ENCODE results near the gene ZDHHC7.

Gene ZDHHC7

GRCh38 chr16:84965428-84966415, 45.6 kb downstream of the ZDHHC7 start:
- H3K9me3 ChIP-seq (ENCODE audit: severe bottlenecking) = no peaks in the 10 kb centered on the region

GRCh38 chr16:84964386-84965128, 46.8 kb downstream of the ZDHHC7 start:
- ATAC-seq (ENCODE audit: low read depth) (no peak), DNase-seq (ENCODE audit: low spot score) (no peak)
- H3K27me3 ChIP-seq (ENCODE audit: insufficient read depth, poor library complexity, severe bottlenecking) = no peaks in the 10 kb centered on the region
- no peaks in the 10 kb centered on the region for H3K4me1 ChIP-seq (ENCODE audit: insufficient read depth, poor library complexity, severe bottlenecking)
- H3K27ac ChIP-seq (ENCODE audit: poor library complexity, severe bottlenecking) = no peak overlapping the region
- TF ChIP-seq, protein P1, sequence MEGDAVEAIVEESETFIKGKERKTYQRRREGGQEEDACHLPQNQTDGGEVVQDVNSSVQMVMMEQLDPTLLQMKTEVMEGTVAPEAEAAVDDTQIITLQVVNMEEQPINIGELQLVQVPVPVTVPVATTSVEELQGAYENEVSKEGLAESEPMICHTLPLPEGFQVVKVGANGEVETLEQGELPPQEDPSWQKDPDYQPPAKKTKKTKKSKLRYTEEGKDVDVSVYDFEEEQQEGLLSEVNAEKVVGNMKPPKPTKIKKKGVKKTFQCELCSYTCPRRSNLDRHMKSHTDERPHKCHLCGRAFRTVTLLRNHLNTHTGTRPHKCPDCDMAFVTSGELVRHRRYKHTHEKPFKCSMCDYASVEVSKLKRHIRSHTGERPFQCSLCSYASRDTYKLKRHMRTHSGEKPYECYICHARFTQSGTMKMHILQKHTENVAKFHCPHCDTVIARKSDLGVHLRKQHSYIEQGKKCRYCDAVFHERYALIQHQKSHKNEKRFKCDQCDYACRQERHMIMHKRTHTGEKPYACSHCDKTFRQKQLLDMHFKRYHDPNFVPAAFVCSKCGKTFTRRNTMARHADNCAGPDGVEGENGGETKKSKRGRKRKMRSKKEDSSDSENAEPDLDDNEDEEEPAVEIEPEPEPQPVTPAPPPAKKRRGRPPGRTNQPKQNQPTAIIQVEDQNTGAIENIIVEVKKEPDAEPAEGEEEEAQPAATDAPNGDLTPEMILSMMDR (IDR thresholded peaks at IDR 0.05; ENCODE audit: poor library complexity, severe bottlenecking) = no peak
- no peak overlapping the region for H3K4me3 ChIP-seq (ENCODE audit: severe bottlenecking)
- H3K9me3 ChIP-seq (ENCODE audit: severe bottlenecking) = no peaks in the 10 kb centered on the region
- no peaks in the 10 kb centered on the region for H3K36me3 ChIP-seq (ENCODE audit: low read depth)

More at GRCh38 chr16:84965428-84966415, 45.6 kb downstream of the ZDHHC7 start:
- Histone ChIP-seq H3K36me3 (ENCODE audit: low read depth) (no peaks in the 10 kb centered on the region), H3K4me3 (ENCODE audit: severe bottlenecking) (no peak overlapping the region), H3K27ac (ENCODE audit: poor library complexity, severe bottlenecking) (no peak overlapping the region), H3K27me3 (ENCODE audit: insufficient read depth, poor library complexity, severe bottlenecking) (no peaks in the 10 kb centered on the region), H3K4me1 (ENCODE audit: insufficient read depth, poor library complexity, severe bottlenecking) (no peaks in the 10 kb centered on the region)
- ATAC-seq (ENCODE audit: low read depth) (no peak), DNase-seq (ENCODE audit: low spot score) (no peak)
- TF ChIP-seq, protein P1 (IDR thresholded peaks at IDR 0.05; ENCODE audit: poor library complexity, severe bottlenecking) = no peak

DNA sequence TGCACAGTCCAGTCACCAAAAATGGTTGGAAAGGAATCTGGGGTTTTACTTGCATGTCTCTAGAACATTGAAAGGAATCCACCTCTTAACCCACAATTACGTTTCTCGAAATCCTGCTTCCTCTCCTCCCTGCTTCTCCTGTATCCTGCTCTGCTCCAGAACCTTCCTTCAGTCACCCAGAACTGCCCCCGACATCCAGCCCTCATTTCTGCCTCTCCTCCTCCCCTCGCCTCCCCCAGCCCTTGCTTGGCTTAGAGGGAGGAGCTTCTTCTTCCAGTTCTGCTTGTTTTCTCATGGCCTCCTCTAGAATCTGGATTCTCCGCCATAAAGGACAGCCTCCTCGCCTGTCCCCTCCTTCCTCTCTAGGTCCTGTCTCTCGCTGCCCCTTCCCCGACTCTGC, 48.3 kb downstream of the ZDHHC7 start:
- H3K9me3 ChIP-seq (ENCODE audit: severe bottlenecking) = no peaks in the 10 kb centered on the region
- DNase-seq (ENCODE audit: low spot score) (no peak), ATAC-seq (ENCODE audit: low read depth) (no peak)
- TF ChIP-seq, protein P1 (IDR thresholded peaks at IDR 0.05; ENCODE audit: poor library complexity, severe bottlenecking) = no peak
- H3K36me3 ChIP-seq (ENCODE audit: low read depth) = no peaks in the 10 kb centered on the region
- no peaks in the 10 kb centered on the region for H3K27me3 ChIP-seq (ENCODE audit: insufficient read depth, poor library complexity, severe bottlenecking)
- no peaks in the 10 kb centered on the region for H3K4me1 ChIP-seq (ENCODE audit: insufficient read depth, poor library complexity, severe bottlenecking)
- no peak overlapping the region for H3K4me3 ChIP-seq (ENCODE audit: severe bottlenecking)
- H3K27ac ChIP-seq (ENCODE audit: poor library complexity, severe bottlenecking) = no peak overlapping the region

GRCh38 chr16:84960942-84961341, 50.4 kb downstream of the ZDHHC7 start:
- ATAC-seq (ENCODE audit: low read depth) (no peak), DNase-seq (ENCODE audit: low spot score) (no peak)
- Histone ChIP-seq H3K9me3 (ENCODE audit: severe bottlenecking) (no peaks in the 10 kb centered on the region), H3K36me3 (ENCODE audit: low read depth) (no peaks in the 10 kb centered on the region), H3K27ac (ENCODE audit: poor library complexity, severe bottlenecking) (no peak overlapping the region), H3K4me1 (ENCODE audit: insufficient read depth, poor library complexity, severe bottlenecking) (no peaks in the 10 kb centered on the region), H3K4me3 (ENCODE audit: severe bottlenecking) (no peak overlapping the region), H3K27me3 (ENCODE audit: insufficient read depth, poor library complexity, severe bottlenecking) (no peaks in the 10 kb centered on the region)
- TF ChIP-seq, protein P1 (IDR thresholded peaks at IDR 0.05; ENCODE audit: poor library complexity, severe bottlenecking) = no peak

Data from RWPE2 (cell line).